ENCODE measurements around the gene ABCG5.

The ABCG5 gene

DNA sequence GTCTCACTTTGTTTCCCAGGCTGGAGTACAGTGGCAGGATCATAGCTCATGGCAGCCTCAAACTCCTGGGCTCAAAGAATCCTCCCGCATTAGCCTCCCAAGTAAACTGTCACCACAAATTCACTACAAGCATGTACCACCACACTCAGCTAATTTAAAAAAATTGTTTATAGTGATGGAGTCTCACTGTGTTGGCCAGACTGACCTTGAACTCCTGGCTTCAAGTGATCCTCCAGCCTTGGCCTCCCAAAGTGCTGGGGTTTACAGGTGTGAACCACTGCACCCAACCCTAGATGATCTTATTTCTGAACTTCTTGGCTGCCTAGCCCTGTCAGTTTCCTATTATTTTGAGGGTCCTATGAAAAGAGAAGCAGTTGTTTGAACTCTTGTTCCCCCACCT lies 50.0 kb downstream of the ABCG5 start:
- TF ChIP-seq ZNF214 (tag by site-specific recombination; IDR thresholded peaks at IDR 0.05; ENCODE audit: borderline replicate concordance) (no peak), ZNF354C (tag by site-specific recombination; IDR thresholded peaks at IDR 0.05; ENCODE audit: borderline replicate concordance, low read depth) (no peak), ZNF175 (tag by site-specific recombination; IDR thresholded peaks at IDR 0.05) (no peak), ZNF121 (tag by site-specific recombination; IDR thresholded peaks at IDR 0.05) (no peak), YY1 (tag by site-specific recombination; IDR thresholded peaks at IDR 0.05) (no peak), ZSCAN18 (tag by site-specific recombination; IDR thresholded peaks at IDR 0.05) (no peak), ZNF366 (tag by site-specific recombination; conservative IDR thresholded peaks at IDR 0.05) (no peak)
- TF ChIP-seq, protein P1, sequence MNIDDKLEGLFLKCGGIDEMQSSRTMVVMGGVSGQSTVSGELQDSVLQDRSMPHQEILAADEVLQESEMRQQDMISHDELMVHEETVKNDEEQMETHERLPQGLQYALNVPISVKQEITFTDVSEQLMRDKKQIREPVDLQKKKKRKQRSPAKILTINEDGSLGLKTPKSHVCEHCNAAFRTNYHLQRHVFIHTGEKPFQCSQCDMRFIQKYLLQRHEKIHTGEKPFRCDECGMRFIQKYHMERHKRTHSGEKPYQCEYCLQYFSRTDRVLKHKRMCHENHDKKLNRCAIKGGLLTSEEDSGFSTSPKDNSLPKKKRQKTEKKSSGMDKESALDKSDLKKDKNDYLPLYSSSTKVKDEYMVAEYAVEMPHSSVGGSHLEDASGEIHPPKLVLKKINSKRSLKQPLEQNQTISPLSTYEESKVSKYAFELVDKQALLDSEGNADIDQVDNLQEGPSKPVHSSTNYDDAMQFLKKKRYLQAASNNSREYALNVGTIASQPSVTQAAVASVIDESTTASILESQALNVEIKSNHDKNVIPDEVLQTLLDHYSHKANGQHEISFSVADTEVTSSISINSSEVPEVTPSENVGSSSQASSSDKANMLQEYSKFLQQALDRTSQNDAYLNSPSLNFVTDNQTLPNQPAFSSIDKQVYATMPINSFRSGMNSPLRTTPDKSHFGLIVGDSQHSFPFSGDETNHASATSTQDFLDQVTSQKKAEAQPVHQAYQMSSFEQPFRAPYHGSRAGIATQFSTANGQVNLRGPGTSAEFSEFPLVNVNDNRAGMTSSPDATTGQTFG (tag by site-specific recombination; IDR thresholded peaks at IDR 0.05; ENCODE audit: borderline replicate concordance), result no peak
- Histone ChIP-seq H3K4me3 (ENCODE audit: low read depth, low read length) (no peak overlapping the region), H3K9me3 (ENCODE audit: control insufficient read depth, insufficient read depth, low read depth, low read length) (no peaks in the 10 kb centered on the region), H3K36me3 (ENCODE audit: control insufficient read depth in 2 of 2, insufficient read depth in 1 of 2, low read length in 2 of 2) (peaks cover 9 to 30% of the 10 kb centered on the region in 2 experiments; a peak in 2 of 3 replicates), H3K4me1 (ENCODE audit: control insufficient read depth, insufficient read depth, low read length) (no peaks in the 10 kb centered on the region), H3K27ac (ENCODE audit: extremely low read depth, low read depth, low read length) (no peak overlapping the region)
- ChIA-PET POLR2A (no interaction called here), CTCF (interaction anchor here (0.6 to 0.9 kb wide), 4 partner anchors 19 to 1731 kb away, joined by 3 to 4 read pairs (median 4); no protein-coding TSS in a partner anchor)

DNA sequence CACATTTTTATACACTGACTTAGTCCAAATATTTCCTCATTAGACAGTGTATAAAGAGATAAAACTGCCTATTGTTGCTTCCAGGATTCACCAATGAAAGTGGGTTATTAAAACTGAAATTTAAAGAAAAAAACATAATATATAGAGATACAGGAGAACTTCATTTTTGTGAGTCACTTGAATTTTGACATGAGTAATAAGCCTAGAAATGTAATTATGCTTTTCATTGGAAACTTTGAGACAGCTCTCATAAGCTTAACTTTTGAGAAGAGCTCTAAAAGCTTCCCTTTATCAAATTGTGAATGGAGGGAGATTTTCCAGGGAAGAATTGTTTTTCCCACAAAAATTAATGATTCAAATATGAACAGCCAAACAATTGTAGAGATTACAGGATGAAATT lies 50.7 kb downstream of the ABCG5 start:
- Histone ChIP-seq H3K4me3 (ENCODE audit: low read depth, low read length) (no peak overlapping the region), H3K9me3 (ENCODE audit: control insufficient read depth, insufficient read depth, low read depth, low read length) (no peaks in the 10 kb centered on the region), H3K36me3 (ENCODE audit: control insufficient read depth in 2 of 2, insufficient read depth in 1 of 2, low read length in 2 of 2) (peaks cover 9 to 30% of the 10 kb centered on the region in 2 experiments; a peak in 2 of 3 replicates), H3K27ac (ENCODE audit: extremely low read depth, low read depth, low read length) (no peak overlapping the region), H3K4me1 (ENCODE audit: control insufficient read depth, insufficient read depth, low read length) (no peaks in the 10 kb centered on the region)
- CTCF ChIA-PET, result interaction anchor here (0.6 to 0.7 kb wide), 2 partner anchors 98 to 255 kb away, joined by 3 to 5 read pairs; no protein-coding TSS in a partner anchor
- POLR2A ChIA-PET, result no interaction called here
- TF ChIP-seq, protein P2, sequence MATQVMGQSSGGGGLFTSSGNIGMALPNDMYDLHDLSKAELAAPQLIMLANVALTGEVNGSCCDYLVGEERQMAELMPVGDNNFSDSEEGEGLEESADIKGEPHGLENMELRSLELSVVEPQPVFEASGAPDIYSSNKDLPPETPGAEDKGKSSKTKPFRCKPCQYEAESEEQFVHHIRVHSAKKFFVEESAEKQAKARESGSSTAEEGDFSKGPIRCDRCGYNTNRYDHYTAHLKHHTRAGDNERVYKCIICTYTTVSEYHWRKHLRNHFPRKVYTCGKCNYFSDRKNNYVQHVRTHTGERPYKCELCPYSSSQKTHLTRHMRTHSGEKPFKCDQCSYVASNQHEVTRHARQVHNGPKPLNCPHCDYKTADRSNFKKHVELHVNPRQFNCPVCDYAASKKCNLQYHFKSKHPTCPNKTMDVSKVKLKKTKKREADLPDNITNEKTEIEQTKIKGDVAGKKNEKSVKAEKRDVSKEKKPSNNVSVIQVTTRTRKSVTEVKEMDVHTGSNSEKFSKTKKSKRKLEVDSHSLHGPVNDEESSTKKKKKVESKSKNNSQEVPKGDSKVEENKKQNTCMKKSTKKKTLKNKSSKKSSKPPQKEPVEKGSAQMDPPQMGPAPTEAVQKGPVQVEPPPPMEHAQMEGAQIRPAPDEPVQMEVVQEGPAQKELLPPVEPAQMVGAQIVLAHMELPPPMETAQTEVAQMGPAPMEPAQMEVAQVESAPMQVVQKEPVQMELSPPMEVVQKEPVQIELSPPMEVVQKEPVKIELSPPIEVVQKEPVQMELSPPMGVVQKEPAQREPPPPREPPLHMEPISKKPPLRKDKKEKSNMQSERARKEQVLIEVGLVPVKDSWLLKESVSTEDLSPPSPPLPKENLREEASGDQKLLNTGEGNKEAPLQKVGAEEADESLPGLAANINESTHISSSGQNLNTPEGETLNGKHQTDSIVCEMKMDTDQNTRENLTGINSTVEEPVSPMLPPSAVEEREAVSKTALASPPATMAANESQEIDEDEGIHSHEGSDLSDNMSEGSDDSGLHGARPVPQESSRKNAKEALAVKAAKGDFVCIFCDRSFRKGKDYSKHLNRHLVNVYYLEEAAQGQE (tag by site-specific recombination; IDR thresholded peaks at IDR 0.05), result no peak
- TF ChIP-seq ZNF280C (tag by site-specific recombination; IDR thresholded peaks at IDR 0.05), result no peak
- TF ChIP-seq ZNF791 (tag by site-specific recombination; IDR thresholded peaks at IDR 0.05), result no peak
- TF ChIP-seq ZNF391 (tag by site-specific recombination; IDR thresholded peaks at IDR 0.05; ENCODE audit: borderline replicate concordance, low read depth), result no peak
- no peak for TF ChIP-seq ZNF292 (tag by site-specific recombination; IDR thresholded peaks at IDR 0.05; ENCODE audit: borderline replicate concordance, low read depth)
- no peak for TF ChIP-seq KLF7 (tag by site-specific recombination; IDR thresholded peaks at IDR 0.05; ENCODE audit: borderline replicate concordance)
- no peak for TF ChIP-seq ZNF311 (tag by site-specific recombination; IDR thresholded peaks at IDR 0.05; ENCODE audit: borderline replicate concordance)
- TF ChIP-seq ZXDB (tag by site-specific recombination; IDR thresholded peaks at IDR 0.05), result no peak
- TF ChIP-seq ZNF548 (tag by site-specific recombination; IDR thresholded peaks at IDR 0.05), result no peak
- TF ChIP-seq ZNF610 (tag by site-specific recombination; IDR thresholded peaks at IDR 0.05; ENCODE audit: borderline replicate concordance), result no peak
- TF ChIP-seq TCF7L2 (IDR thresholded peaks at IDR 0.05; ENCODE audit: borderline replicate concordance, low read depth, low read length), result no peak
- TF ChIP-seq REPIN1 (tag by site-specific recombination; IDR thresholded peaks at IDR 0.05; ENCODE audit: low read depth), result no peak
- no peak for TF ChIP-seq ZFP69B (tag by site-specific recombination; IDR thresholded peaks at IDR 0.05)
- TF ChIP-seq PATZ1 (tag by site-specific recombination; IDR thresholded peaks at IDR 0.05), result no peak
- TF ChIP-seq ZNF112 (tag by site-specific recombination; IDR thresholded peaks at IDR 0.05), result no peak
- TF ChIP-seq ZNF23 (tag by site-specific recombination; IDR thresholded peaks at IDR 0.05; ENCODE audit: borderline replicate concordance), result no peak
